AG09309 (cell line): ENCODE results near the gene MAP4K1.

Source experiments
- DNase-seq: peaks from one replicate; pipeline ENCODE4 v3.0.0-alpha.2; 2010; ENCODE audit warnings: low read depth
- H3K4me3 ChIP-seq: 2 replicates; pipeline ENCODE4 v1.5.1; 2011; ENCODE audit warnings: mild to moderate bottlenecking, low read depth, low read length, moderate library complexity; ENCODE audit not compliant: control insufficient read depth
- TF ChIP-seq, protein P1 (sequence below): IDR thresholded peaks from 2 replicates; pipeline ENCODE4 v1.5.1; 2011; ENCODE audit warnings: mild to moderate bottlenecking, low read depth, low read length, inconsistent platforms; ENCODE audit not compliant: insufficient read depth, control insufficient read depth; ENCODE audit errors: missing control alignments

The MAP4K1 gene

DNA sequence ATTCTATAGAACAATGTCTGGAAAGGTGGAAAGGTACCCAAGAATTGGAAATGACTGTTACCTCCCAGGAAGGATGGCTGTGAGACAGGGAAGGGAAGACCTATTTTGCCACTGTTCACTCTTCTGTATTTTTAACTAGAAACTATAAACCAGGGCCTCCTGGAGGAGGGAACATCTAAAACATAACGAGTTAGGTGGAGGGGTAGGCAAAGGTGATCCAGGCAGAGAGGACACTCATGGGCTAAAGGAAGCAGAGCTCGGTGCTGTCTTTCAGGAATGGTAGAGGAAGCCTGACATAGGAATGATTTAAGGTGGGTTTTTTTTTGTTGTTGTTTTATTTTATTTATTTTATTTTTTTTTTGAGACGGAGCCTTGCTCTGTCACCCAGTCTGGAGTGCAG is 7.1 kb upstream of the MAP4K1 start:
- no peak for DNase-seq
- TF ChIP-seq, protein P1, sequence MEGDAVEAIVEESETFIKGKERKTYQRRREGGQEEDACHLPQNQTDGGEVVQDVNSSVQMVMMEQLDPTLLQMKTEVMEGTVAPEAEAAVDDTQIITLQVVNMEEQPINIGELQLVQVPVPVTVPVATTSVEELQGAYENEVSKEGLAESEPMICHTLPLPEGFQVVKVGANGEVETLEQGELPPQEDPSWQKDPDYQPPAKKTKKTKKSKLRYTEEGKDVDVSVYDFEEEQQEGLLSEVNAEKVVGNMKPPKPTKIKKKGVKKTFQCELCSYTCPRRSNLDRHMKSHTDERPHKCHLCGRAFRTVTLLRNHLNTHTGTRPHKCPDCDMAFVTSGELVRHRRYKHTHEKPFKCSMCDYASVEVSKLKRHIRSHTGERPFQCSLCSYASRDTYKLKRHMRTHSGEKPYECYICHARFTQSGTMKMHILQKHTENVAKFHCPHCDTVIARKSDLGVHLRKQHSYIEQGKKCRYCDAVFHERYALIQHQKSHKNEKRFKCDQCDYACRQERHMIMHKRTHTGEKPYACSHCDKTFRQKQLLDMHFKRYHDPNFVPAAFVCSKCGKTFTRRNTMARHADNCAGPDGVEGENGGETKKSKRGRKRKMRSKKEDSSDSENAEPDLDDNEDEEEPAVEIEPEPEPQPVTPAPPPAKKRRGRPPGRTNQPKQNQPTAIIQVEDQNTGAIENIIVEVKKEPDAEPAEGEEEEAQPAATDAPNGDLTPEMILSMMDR = no peak
- H3K4me3 ChIP-seq = no peak overlapping the region

DNA sequence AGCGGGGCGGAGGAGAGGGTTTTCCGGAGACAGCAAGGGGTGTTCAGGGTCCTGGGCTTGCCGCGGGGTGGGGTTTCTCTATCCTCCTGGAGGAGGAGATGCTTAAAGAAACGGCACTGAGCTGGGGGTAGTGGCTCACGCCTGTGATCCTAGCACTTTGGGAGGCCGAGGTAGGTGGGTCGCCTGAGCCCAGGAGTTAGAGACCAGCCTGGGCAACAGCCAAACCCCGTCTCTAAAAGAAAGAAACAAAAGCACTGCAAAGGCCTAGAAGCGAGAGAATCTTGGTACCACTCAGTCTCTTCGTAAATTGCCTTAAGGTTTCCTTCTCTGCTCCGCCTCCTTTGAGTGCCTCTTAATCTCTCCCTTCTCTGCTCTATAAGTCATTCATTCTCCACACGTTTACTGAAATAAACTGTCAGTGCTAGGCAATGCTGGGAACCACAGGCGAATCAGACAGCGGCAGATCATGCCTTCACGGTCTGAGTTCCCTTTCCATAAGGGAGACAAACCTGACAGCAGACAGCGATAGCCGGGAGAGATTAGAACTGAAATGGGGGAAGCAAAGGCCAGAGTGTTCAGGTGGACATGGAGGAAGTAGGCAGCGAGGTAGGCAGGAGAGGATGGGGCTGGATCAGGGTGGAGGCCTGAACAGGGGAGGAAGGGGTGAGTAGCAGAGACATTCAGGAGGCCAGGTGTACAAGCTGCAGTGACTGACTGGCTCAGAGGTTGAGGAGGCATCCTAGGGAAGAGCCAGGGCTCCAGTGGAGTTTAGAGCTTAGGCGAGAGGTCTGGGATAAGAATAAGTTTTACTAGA is 1.8 kb upstream of the MAP4K1 start:
- no peak for DNase-seq
- peak overlapping the region; percentile 86 for H3K4me3 ChIP-seq
- TF ChIP-seq, protein P1 = no peak

DNA sequence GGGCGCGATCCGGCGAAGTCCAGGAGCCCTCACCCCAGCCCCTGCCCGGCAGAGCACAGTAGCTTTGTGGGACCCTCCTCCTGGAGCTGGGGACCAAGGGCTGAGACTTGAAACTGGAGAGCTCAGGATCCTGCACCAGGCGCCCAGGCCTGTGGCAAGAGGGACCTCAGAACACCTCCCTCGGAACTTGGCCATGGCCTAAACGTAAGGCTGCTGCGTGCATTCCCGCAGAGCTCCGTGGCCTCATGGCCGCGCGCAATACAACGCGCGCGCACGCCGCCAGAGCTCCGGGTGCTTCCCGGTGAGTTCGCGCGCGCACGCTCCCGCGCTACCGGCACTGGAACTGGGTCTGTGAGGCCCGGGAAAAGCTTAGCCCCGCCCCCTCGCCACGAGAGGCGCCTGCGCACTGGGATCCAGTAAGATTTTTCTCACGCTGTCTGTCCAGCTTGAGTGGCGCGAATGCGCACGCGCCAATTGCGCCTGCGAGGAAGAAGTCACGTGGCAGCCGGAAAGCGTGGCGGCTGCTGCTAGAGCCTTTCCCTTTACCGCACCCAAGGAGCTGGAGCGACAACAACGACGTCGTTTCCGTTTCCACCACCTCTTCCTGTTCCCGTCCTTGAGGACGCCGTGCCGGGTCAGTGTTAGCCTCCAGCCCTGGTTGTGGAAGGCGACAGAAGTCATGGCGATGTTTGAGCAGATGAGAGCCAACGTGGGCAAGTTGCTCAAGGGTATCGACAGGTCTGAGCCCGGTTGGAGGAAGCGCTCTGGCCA is 1.0 kb upstream of the MAP4K1 start, which contains the start of gene EIF3K:
EIF3K (plus strand) TSS at position 599 of the 771 bp plus-strand sequence; CDS start at position 680, 81 bp downstream.
- H3K4me3 ChIP-seq = peak within 1 kb of the TSS; percentile 86
- peak; percentile 94 for DNase-seq
- TF ChIP-seq, protein P1 = no peak

DNA sequence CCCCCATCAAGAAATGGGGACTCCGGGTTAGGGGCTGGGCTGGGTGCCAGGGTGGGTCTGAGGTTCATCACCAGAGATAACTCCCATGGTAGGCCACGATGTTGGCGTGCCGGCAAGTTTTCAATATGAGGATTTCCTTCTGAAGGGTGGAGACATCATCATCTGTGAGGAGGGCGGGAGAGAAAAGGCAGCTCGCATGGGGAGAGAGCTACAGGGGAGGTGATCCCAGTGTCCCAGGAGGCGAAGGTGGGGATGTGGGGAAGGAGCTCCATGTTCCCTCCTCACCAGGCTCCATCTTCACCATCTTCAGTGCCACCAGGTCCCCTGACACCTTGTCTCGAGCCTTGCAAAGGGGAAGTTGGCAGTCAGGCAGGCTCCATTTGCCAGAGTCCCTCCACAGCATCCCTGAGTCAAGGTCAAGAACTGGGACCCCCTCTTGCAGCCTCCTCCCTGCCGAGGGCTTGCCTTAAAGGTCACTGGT is 430 bp downstream of the MAP4K1 start:
- H3K4me3 ChIP-seq = no peak overlapping the region
- TF ChIP-seq, protein P1 = no peak
- DNase-seq = no peak

DNA sequence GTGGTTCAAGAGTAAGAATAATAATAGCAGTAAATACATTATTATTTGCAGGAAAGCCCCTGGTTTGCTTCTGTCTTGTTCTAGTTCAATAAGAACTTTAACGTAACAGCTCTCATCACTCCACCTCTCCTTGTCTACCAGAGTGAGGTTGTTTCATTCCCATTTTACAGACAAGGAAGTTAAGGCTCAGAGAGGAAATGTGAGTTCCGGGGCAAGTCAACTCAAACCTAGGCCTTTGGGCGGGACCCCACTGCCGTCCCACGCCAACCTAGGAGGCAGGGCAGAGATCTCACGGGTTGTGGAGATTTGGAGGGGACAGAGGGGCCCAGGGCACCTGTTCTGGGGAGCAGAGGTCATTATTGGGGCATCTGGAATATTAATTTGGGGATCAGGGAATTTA is 1.5 kb downstream of the MAP4K1 start:
- TF ChIP-seq, protein P1 = no peak
- no peak for DNase-seq
- H3K4me3 ChIP-seq = no peak overlapping the region

DNA sequence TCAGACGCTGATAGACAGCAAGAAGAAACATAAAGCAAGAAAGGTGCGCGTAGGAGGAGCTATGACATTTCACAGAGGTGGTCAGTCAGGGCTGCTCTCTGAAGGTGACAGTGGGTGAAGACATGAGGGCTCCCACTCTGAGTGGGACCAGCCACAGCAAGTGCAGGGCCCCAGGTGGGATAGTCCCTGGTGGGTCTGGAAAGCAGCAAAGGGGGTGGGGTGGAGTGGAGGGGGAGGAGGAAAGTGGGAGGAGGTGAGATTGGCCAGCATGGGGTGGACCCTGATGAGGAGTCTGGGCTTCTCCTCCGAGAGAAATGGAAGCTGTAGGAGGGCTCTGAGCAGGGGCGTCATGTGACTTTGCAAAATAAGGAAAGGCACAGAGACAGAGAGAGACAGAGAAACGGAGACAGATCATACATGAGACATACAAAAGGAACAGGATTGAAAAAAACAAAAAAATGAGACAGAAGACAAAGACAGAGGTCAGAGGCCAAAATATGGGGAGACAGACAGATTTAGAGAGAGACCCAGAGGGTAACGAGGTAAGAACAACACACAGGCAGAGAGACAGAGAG is 2.7 kb downstream of the MAP4K1 start:
- DNase-seq = no peak
- TF ChIP-seq, protein P1 = no peak
- H3K4me3 ChIP-seq = no peak overlapping the region
